ENCODE measurements around the gene OR2S2. TPM values are rescaled to one million over a fixed set of nuclear protein-coding genes. Genes with fewer than 3 reads are reported as not detected.
A peak's percentile ranks its signal among the peaks of the same experiment; 100 is the strongest.

Gene OR2S2
- total RNA-seq, 1 experiment from 2014 or later: not detected

DNA sequence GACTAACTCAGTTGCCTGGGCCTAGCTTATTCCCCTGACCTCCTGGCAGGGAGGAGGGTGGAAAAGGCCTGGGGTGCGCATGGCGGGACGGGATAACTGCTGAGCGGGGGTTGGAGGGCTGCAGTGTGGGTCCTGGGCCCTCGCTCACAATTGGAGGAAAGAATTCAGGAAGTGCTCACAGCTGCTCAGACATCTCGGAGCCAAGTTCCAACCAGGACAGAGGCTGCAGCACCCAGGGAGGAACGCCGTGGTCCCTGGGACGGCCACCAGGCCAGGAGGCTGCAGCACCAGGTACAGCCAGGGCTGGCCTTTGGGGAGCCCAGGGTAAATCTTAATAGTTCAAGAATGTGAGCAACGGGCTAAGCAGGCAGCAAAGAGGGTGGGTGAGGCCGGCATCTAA is 48.7 kb downstream of the OR2S2 start, which contains the start of gene SPAAR:
Gene SPAAR (plus strand): TSS at position 217 of the 400 bp plus-strand sequence. CDS start 974 bp downstream, outside the sequence.
- no peak for DNase-seq (ENCODE audit: low spot score)

DNA sequence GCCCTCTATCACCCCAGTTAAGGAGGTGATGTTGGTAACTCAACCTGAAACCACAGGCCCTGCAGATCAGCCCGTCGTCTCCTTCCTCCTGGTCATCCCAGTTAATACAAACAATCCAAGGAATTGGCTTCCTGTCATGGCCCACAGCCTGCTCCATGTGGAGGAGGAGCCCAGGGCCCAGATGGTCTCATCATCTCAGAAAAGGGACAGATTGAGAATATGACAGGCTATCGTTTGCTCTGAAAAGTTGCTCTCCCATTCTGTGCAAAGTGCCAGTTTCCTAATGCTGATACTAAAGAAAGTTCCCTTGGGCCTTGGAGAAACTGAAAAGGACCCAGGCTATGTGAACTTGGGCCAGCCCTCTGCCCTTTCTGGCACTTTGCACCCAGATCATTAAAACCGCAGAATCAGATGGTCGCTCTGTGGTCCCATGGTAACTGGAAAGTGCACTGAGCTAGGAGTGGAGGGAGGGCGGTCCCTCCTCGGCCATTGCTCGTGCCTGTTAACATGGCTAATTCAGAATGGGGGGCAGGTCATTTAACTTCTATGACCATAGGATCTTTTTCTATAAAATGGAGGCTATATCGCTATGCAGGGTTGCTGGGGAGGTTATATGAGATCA is 49.3 kb downstream of the OR2S2 start:
- DNase-seq (ENCODE audit: low spot score): no peak

DNA sequence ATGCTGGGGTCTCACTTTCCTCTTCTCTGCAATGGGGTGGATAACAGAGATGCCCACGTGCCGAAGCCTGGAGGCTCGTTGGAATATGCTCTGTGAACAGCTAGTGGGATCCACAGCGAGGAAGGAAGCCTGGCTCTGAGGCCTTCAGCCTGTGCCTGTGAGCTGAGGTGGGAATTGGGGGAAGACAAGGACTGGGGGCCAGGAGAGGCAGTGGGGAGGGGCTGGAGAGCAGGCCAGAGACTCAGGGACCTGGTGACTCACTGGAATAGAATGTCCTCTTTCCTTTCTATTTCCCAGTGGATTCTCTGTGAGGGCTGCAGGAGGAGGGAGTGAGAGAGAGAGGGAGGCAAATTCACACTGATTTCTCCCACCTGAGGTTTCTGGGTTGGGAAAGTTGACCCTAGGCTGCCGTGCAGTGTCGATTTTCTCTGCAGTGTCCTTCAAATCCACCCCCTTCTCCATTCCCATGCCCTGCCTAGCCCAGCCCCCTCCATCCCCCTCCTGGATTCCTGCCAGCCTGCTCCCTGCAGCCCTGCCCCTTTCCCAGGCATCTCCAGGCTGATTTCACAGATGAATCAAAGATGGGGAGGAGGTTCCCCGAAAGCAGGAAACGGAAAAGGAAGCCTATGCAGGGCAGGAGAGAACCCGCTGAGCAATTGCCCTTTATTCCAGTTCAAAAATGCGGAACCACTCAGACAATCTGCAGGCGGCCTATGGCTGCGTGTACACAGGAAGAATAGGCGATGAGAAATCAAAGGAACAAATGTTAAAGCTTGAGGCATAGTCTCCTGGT is 50.0 kb downstream of the OR2S2 start:
- DNase-seq (ENCODE audit: low spot score): peak; percentile 97

Other genes starting within 250 kb of the OR2S2 start
- 139 and 155 TPM in 2 replicates for gene TLN1, start 226.0 kb downstream of the OR2S2 start, total RNA-seq (2014; rRNA removed; shearing (Covaris generic))
- 76.5 and 103 TPM in 2 replicates for gene CREB3, start 225.5 kb downstream of the OR2S2 start, total RNA-seq (2014; rRNA removed; shearing (Covaris generic))
- gene GBA2, start 208.9 kb downstream of the OR2S2 start, total RNA-seq (2014; rRNA removed; shearing (Covaris generic)): 12.2 and 15.0 TPM in 2 replicates
- gene RGP1, start 208.9 kb downstream of the OR2S2 start, total RNA-seq (2014; rRNA removed; shearing (Covaris generic)): 10.4 and 16.1 TPM in 2 replicates
- not detected in 2 replicates for gene MSMP, start 203.9 kb downstream of the OR2S2 start, total RNA-seq (2014; rRNA removed; shearing (Covaris generic))
- gene NPR2, start 166.6 kb downstream of the OR2S2 start, total RNA-seq (2014; rRNA removed; shearing (Covaris generic)): 1.9 and 2.1 TPM in 2 replicates
- 0.21 and 0.29 TPM in 2 replicates for gene SPAG8, start 145.9 kb downstream of the OR2S2 start, total RNA-seq (2014; rRNA removed; shearing (Covaris generic))
- 36.3 and 49.2 TPM in 2 replicates for gene HINT2, start 143.1 kb downstream of the OR2S2 start, total RNA-seq (2014; rRNA removed; shearing (Covaris generic))
- gene FAM221B, start 129.4 kb downstream of the OR2S2 start, total RNA-seq (2014; rRNA removed; shearing (Covaris generic)): not detected in 2 replicates
- 1.6 and 2.7 TPM in 2 replicates for gene TMEM8B, start 128.9 kb downstream of the OR2S2 start, total RNA-seq (2014; rRNA removed; shearing (Covaris generic))
- not detected in 2 replicates for gene OR13J1, start 87.8 kb downstream of the OR2S2 start, total RNA-seq (2014; rRNA removed; shearing (Covaris generic))
- gene HRCT1, start 52.0 kb downstream of the OR2S2 start, total RNA-seq (2014; rRNA removed; shearing (Covaris generic)): 1.0 TPM in 1 of 2 replicates, not detected in the other
- 0.31 TPM in 1 of 2 replicates, not detected in the other for gene SPAAR, start 48.7 kb downstream of the OR2S2 start, total RNA-seq (2014; rRNA removed; shearing (Covaris generic))
- 17.9 and 19.4 TPM in 2 replicates for gene RECK, start 78.8 kb upstream of the OR2S2 start, total RNA-seq (2014; rRNA removed; shearing (Covaris generic))
- gene GLIPR2, start 178.6 kb upstream of the OR2S2 start, total RNA-seq (2014; rRNA removed; shearing (Covaris generic)): 17.6 and 24.3 TPM in 2 replicates
- 0.34 and 0.36 TPM in 2 replicates for gene CCIN, start 211.2 kb upstream of the OR2S2 start, total RNA-seq (2014; rRNA removed; shearing (Covaris generic))
- 499 and 646 TPM in 2 replicates for gene CLTA, start 232.8 kb upstream of the OR2S2 start, total RNA-seq (2014; rRNA removed; shearing (Covaris generic))